NCI-H69 (cell line): ENCODE measurements around the gene TUSC2.

Experiments used
- DNase-seq: peaks from one replicate; lab custom pipeline; 2025; lab: John Stamatoyannopoulos, UW

The TUSC2 gene

GRCh38 chr3:50354850-50355249 is 26.8 kb upstream of the TUSC2 start:
- no peak for DNase-seq

GRCh38 chr3:50354186-50354764 is 26.3 kb upstream of the TUSC2 start:
- DNase-seq = no peak

- no peak for DNase-seq
Observed at GRCh38 chr3:50353245-50354004, 25.4 kb upstream of the TUSC2 start.

GRCh38 chr3:50352781-50353180 is 24.8 kb upstream of the TUSC2 start:
- peak; percentile 4 for DNase-seq

GRCh38 chr3:50351323-50351697 is 23.3 kb upstream of the TUSC2 start:
- DNase-seq = no peak

DNA sequence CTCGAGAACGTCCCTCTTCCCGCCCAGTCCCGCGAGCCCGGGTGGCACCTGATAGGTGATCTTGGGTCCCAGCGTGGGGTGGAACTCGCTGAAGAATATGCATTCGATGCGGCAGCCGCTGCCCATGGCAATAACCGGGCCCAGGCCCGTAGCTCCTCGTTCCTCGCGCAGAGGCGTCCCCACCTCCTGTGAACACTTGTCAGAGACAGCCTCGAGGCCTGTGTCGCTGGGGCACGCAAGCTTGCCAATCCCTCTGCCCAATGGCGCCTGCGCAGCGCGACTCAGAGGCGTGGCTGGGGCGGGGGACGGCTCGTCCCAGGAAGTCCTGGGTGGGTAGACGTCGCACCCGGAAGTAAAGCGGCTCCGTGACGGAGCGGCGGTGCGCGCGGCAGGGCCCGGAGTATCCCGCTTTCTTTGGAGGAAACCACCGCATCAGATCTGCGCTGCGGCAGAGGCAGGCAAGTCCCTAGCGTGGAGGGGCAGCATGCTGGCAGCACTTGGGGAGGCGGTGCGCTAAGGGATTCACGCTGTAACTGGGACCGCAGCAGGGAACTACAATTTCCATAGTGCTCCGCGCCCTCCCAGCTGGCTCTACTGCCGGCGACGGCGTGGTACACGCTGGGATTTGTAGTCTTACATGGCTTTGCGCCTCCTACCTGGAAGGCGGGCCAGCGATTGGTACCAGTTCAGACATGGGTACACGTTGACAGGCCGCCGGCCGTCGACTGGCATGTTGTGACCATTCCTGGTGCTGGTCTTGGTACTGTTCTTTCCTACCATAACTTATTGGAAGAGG is 22.7 kb upstream of the TUSC2 start, which contains the start of the genes CYB561D2 and NPRL2:
TSS of gene CYB561D2 (plus strand) at position 336 of the 796 bp plus-strand sequence. CDS start 572 bp downstream, outside the sequence.
TSS of gene NPRL2 (minus strand) at position 249 of the 796 bp plus-strand sequence. CDS start at position 126, 123 bp downstream.
- peak; percentile 94 for DNase-seq

DNA sequence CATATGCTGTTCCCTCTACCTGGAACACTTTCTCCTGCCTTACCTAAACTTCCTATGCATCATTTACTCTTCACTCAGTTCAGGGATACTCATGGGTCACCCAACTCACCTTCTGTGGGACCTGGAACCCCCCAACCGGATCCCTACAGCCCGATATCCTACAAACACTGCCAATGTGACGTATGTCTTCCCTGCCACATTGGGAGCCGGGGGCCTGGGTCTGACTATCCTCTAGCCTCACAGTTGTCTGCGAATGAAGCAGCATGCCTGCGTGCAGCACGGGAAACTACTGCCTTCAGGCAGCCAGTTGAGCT is 22.1 kb upstream of the TUSC2 start:
- DNase-seq = no peak

DNA sequence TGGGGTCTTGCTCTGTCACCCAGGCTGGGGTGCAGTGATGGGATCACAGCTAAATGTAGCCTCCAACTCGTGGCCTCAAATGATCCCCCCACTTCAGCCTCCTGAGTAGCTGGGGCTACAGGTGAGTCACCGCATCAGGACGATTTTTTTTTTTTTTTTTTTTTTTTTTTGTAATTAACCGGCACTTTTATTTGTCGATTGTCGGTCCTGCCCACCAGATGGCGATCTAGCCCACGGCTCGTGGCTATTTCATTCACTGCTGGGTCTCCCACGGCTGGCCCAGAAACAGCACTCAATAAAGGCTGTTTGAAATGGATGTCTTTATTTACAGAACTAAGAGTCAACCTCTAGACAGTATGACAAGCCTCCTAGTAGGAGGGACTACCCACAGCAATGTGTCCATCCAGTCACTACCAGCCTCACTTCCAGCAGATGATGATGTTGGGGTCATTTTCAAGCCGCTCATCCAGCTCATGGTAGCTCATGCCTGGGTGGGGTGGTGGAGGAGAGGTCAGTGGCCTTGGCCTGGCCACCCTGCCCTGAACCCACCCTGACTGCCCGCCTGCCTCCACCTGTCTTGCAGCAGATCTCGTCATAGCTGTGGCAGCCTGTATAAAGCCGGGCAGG is 19.3 kb upstream of the TUSC2 start:
- DNase-seq = peak; percentile 71

DNA sequence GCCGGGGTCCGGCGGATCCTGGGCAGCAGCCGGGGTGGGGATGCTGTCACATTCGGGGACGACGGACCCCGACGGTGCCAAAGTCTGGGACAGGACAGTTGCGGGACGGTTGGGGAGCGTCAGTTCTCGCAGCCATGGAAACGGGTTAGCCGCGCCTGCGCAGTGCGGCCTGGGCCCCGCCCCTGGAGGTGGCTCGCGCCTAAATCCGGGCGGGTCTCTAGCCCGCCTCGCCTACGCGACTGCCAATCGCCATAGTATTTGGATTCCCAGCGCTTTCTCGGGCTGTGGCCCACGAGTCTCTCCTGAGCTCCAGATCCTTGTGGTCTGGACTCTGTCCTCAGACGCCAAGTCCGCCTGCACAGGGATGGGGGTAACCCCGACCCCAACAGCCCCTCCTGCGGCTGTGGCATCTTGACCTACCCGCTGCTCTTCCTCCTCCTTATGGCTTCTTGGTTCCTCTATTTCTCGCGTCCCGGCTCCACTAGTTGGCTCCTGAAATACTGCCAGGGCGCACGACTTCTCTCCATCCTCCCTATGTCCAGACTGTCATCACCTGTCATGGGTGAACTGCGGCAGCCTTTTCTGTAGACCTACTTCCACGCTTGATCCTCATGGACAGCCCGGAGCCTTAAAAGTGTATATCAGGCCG is 17.7 kb upstream of the TUSC2 start, which contains the start of gene ZMYND10:
TSS of gene ZMYND10 (minus strand) at position 147 of the 649 bp plus-strand sequence. CDS start 153 bp downstream, outside the sequence.
- peak; percentile 78 for DNase-seq

- DNase-seq = no peak
Observed at GRCh38 chr3:50345008-50345407, 17.0 kb upstream of the TUSC2 start.

DNA sequence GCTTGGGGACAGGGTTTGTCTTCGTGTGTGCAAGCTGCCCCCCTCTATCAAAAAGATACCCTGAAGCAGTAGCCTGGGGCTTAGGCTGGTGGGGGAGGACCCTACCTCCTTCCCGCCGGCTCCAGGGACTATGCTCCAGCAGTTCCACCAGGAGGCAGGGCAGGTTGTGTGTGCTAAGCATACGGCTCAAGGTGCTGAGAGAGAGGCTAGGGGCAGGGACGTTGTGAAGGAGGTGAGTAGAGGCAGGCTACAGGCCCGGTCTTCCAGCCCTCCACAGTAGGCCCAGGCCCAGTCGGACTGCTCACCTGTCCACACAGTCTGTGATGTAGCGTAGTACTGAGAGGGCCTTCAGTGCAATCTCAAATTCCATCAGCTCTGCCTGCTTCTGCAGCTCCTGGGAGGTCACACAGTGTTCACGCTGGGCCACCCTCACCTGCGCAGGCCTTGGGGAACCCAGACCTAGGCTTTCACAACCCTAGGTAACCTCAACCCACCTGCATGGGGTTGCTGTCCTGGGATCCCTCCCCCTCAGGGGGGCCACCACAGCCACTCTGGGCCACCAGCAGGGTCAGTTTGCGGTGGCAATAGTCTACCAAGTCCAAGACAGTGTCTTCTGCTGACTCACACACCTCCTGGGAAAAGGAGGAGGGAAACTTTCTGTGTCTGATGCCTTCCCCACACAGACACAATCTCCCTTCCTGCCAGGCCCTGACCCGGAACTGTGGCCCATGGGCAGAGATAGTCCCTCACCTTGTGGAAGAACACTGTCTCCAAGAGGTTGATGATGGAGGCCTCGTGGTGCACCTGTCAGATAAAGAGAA is 15.0 kb upstream of the TUSC2 start:
- DNase-seq = no peak

- DNase-seq = no peak
Observed at GRCh38 chr3:50341996-50342650, 14.1 kb upstream of the TUSC2 start.

DNA sequence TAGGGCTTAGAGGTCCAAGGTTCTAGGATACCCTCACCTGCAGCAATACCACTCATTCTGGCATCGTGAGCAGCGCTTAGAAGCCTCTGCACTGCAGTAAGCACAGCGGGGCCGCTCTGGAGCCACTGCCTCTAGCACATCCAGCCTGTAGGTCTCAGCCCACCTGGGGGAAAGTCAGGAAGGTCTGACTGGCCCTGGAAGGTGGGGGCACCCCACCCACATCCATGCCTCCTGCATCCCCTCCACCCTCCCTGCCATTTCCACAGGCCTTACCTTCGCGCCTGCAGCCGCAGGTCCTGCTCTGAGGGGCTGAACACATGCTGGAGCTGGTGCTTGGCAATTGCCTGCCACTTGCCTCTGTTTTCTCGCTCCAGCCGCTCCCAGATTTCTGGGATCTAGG is 13.5 kb upstream of the TUSC2 start:
- DNase-seq = no peak

DNA sequence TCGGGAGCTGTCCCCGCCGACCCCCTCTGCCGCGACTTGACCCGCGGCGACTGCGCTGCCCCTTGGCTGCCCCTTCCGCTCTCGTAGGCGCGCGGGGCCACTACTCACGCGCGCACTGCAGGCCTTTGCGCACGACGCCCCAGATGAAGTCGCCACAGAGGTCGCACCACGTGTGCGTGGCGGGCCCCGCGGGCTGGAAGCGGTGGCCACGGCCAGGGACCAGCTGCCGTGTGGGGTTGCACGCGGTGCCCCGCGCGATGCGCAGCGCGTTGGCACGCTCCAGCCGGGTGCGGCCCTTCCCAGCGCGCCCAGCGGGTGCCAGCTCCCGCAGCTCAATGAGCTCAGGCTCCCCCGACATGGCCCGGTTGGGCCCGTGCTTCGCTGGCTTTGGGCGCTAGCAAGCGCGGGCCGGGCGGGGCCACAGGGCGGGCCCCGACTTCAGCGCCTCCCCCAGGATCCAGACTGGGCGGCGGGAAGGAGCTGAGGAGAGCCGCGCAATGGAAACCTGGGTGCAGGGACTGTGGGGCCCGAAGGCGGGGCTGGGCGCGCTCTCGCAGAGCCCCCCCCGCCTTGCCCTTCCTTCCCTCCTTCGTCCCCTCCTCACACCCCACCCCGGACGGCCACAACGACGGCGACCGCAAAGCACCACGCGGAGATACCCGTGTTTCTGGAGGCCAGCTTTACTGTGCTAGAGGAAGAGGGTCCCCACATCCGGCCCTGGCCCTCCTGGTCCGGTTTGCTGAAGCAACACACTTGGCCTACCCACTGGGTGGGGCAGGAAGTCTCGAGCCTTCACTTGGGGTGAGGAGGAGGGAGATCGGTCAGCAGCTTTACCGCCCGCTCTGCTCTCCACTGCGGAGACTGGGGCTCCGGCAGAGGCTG is 12.7 kb upstream of the TUSC2 start, which contains the start of gene RASSF1:
TSS of gene RASSF1 (minus strand) at position 389 of the 882 bp plus-strand sequence. CDS start at position 358, 31 bp downstream.
- DNase-seq = no peak

DNA sequence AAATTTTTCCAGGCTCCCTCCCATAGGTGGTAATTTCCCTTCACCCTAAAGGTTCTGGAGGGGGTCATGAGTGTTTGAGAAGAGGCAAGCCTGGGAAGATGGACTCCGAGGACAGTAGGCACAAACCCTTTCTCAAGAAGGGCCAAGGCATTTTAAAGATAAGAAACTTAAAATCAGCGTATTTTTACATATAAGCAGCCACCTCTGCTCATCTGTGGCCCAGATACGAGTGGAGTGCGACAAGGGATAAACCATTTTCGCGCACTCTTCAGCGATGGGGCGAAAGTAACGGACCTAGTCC is 12.1 kb upstream of the TUSC2 start:
- no peak for DNase-seq

DNA sequence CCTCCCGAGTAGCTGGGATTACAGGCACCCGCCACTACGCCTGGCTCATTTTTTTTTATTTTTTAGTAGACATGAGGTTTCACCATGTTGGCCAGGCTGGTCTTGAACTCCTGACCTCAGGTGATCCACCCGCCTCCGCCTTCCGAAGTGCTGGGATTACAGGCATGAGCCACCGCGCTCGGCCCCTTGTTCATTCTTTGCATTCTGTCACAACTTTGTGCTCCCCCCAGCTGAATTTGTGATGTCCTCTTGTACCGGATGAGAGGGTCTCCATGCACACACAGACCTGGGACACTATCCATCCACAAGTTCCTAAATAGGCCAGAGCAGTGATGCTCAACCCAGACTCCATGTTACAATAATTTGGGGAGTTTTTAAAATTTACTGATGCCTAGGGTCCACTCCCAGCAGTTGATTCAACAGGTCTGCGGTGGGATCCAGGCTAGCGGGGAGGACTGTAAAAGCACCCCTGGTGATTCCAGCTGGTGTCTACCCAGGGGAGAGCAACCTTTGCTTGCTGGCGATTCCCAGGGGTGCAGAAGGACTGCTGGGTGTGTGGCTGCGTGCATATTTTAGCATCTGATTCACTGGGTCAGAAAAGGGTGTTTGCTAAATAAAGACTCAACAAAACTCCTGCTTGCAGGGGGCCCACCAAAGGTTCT is 11.6 kb upstream of the TUSC2 start:
- no peak for DNase-seq

- DNase-seq = no peak
Observed at GRCh38 chr3:50338965-50339364, 10.9 kb upstream of the TUSC2 start.

DNA sequence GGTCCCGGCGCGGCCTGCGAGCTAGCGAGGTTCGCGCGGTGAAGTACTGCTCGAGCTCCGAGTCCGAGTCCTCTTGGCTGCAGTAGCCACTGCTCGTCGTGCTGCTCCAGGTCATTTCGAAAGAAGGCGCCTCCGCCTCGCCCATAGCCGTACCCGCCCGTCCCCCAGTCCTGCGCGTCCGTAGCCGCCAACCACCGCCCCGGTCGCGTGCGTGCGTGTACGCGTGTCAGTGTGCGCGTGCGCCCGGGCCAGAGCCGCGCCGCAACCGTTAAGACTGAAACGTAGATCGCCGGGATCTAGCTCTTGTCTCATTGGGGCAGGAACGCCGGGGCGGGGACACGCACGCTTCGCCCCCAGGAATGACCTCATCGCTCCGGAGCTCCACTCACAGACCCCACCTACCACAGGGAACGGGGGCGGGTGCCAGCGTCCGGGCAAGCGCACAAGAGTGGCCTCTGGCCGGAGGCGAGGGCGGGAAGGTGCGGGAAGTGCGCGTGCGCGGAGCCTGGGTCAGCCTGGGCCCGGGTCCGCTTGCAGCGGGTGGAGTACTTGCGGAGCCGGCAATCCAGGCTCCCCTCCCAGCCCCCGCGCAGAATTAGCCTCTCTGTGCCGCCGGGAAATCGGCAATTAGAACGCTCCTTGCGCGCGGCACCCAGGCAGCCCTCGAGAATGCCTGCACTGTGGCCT is 9.3 kb upstream of the TUSC2 start:
- DNase-seq = peak; percentile 98
